Skin of body (tissue), 2 donors: ENCODE results near the gene CDHR3. TPM values are rescaled to one million over a fixed set of nuclear protein-coding genes. Genes with fewer than 3 reads are reported as not detected.
"Not testable (repeated sequence)": the region's sequence is repeated elsewhere in the genome, so short reads cannot be mapped to it uniquely, and the experiment has no call there.

Experiments used
- DNase-seq: peaks from one replicate; lab custom pipeline; 2025; lab: John Stamatoyannopoulos, UW
- total RNA-seq: library from RNA; depleted of rRNA; stranded (reverse); fragments of >200 nt; gene quantifications from one replicate; pipeline ENCODE4 v1.2.3, GENCODE V29; 2014

The CDHR3 gene
- total RNA-seq, 1 donor from 2014 or later = 7.9 TPM

DNA sequence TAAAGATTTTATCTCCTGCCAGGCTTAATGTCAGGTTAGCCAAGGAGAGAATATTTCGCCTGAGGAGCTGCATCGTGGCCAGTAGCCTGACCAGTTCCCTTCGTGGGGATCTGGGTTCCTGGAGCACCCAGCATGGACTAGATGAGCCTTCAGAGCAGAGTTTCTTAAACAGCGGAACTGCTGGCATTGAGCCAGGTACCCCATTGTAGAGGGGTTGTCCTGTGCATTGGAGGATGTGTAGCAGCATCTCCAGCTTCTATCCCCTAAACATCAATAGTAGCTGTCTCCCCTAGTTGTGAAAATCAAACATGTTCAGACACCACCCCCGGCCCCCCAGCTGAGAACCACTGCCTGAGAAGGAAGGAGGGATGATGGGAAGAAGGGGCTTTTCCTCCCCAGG, 36.2 kb downstream of the CDHR3 start:
- no peak for DNase-seq

DNA sequence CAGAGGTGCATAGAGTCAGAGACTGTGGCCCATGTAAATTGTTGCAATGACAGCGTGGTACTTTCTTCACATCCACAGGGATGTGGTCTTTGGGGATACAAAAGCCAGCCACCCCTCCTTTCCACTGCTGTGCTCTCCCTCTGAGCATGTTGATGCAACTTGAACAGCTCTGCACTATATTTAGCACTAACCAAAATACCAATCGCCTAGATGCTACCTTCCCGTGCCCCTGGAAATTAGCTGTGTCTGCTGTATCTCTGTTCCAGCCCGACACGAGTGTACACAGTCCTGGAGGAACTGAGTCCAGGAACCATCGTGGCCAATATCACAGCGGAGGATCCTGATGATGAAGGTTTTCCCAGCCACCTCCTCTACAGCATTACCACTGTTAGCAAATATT, 38.1 kb downstream of the CDHR3 start:
- no peak for DNase-seq

DNA sequence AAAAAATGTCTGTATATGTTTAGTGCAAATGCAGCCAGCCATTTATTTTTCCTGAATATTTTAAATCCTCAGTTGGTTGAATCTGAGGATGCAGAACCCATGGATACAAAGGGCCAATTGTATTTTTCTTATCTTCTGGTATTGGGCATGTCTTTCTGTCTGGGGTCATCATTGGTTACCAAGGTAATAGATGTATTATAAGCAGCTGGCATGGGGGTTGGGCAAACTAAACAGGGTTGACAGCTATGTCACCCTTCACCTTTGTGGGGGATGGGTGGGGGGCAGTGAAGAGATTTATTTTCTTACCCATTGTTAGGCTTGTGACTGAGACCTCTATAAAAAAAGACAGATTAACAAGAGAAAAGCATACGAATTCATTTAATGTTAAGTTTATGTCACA, 38.8 kb downstream of the CDHR3 start:
- no peak for DNase-seq

DNA sequence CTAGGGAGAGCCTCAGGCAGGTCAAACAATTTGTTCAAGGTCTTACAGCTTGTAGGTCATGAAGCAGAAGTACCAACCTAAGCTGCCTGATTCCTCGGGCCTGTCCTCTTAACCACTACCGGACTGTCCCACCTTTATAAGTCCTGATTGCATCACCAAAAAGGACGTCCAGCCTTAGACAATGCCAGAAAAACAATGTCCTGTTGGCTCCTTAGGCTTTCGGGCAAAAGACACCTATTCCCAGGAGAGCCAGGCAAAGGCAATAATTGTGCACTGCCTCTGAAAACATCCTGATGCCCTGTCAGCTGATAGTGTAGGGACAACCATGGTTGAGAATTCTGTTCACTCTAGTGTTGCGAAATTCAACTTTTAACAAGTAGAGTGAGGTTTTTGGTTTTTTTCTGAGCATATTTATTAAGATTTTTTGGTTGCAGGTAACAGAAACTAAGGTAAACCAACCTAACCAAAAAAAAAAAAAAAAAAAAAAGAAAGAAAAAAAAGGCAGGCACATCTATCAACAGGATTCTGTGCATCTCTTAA, 40.5 kb downstream of the CDHR3 start:
- no peak for DNase-seq

GRCh38 chr7:106006906-106007305, 43.8 kb downstream of the CDHR3 start:
- no peak for DNase-seq

- not testable (repeated sequence) for DNase-seq
Observed at GRCh38 chr7:106007796-106008195, 44.7 kb downstream of the CDHR3 start.

DNA sequence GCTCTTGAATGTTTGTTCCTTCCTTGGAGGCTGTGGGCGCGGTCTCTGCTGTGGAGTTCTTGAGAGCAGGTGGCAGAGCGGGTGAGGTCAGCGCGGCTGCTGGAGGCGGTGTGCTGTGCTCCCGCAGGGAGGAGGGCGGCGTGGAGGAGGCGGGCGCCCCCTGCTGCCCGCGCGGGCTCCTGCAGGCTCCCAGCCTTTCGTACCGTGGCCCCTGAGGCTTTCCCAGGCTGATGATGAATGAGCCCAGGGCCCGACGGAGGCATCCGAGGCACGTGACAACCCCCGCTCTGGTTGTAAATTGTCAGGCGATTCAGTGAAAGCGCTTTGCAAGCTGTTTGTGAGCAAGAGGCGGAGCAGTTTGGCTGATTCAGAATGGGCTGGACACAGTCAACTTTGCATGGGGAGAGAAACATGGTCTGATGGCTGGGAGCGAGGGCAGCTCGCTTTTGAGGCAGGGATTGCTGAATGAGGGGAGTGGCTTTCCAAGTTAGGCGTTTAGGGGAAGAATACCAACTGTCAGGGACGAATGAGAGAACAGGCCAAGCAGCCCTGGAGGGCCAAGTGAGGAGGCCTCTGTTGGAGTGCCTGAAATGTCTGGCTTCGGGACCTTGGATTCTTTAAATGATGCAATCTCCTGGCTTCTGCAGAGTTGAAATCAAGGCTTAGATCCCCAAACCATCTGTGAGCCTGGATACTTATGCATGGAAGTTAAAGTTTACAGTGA, 46.6 kb downstream of the CDHR3 start:
- DNase-seq = peak; percentile 98

GRCh38 chr7:106010331-106010730, 47.3 kb downstream of the CDHR3 start:
- DNase-seq = no peak

DNA sequence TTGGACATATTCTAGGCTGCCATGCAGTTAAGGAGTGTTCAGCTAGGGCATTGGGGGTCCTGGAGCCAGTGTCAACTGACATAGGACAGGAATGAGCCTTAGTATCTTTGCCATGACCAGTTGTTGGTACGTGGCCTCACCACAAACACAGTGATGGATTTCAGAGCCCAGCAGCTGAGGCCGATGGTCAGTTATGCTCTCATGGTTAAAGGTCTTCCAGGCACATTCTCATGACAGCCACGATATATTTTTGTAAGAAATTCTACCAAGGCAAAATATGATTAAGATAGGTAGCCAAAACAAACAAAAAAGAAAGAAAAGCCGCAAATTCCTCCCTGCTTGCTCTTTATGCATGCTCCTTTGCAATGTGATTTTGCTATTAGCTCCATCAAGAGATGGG, 47.8 kb downstream of the CDHR3 start:
- DNase-seq = no peak

- DNase-seq = no peak
Observed at GRCh38 chr7:106012184-106012583, 49.1 kb downstream of the CDHR3 start.

GRCh38 chr7:106012935-106013439, 49.9 kb downstream of the CDHR3 start:
- DNase-seq = no peak

DNA sequence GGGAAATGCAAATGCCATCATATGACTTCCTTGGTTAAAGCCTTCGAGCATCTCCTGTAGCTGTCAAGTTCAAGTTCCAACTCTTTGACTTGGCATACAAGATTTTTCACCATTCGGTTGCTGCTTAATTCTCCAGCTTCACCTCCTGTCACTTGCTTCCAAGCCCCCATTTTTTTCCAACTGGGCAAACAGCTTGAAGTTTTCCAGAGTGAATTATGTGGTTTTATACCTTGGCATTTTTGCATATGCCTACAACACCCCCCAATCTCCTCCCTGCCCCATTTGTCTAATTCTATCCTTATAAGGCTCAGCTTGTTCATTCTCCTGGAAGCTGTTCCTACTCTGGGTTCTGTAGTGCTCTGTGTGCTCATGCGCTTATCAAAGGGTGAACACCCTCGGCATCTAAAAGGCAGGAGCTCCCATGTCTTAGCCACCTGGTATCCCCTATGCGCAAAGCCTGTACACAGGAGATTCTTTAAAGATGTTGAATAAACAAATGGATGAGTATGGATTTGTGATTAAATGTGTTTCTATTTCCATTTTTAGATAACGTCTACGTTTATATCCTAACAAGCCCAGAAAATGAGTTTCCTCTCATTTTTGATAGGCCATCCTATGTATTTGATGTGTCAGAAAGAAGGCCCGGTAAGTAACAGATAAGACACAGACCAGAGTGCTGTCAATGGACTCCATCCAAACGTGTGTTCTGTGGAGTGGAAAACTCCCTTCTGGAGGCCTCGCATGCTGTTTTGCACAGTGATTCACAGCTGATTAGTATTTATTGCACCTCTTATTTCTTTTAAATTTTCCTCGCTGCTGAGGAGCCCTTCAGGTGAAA, 52.5 kb downstream of the CDHR3 start:
- peak; percentile 15 for DNase-seq

GRCh38 chr7:106016331-106016730, 53.3 kb downstream of the CDHR3 start:
- DNase-seq = no peak

- no peak for DNase-seq
Observed at GRCh38 chr7:106017657-106018056, 54.6 kb downstream of the CDHR3 start.

- no peak for DNase-seq
Observed at GRCh38 chr7:106018566-106019469, 55.8 kb downstream of the CDHR3 start.

GRCh38 chr7:106019470-106019820, 56.4 kb downstream of the CDHR3 start:
- DNase-seq = no peak

DNA sequence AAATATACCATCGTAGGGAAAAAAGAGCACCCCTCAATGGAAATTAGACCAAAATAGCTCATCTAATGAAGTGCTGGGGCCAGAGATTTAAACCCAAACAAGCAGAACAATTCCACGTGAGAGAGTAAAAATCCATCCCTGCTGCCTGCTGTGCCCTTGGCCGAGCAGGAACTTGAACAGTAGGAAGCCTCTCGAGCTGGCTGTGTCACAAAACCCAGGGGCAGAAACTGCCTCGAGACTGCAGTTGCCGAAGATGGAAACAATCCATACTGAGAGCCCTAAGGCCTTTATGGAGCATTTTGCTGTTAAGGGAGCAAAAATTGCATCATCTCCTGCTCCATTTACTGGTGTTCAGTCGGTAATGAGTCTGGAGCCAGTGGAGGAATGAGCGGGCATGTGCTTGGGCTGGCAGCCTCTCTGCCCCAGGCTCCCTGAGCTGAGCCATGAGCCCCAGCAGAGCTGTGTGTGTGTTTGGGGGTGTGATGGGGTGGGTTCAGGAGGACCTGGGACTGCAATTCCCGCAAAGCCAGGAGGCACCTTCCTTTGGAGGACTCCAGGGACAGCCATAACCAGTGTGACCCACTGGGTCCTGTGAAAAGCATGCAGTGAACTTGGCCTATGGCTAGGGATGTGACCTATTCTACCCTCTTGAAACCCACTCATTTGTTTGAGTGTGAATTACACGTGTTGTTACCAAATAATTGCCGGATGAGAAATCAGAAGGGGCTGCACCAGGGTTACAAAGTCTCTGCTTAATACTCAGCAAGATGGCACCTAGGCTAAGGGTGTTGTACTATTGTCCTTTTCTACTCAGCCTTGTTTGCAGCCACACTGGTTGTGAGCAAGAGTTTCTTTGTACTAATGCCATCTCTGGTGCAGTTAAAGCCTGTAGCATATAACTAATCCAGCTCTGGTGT, 58.3 kb downstream of the CDHR3 start:
- no peak for DNase-seq

GRCh38 chr7:106022193-106022821, 59.2 kb downstream of the CDHR3 start:
- no peak for DNase-seq

DNA sequence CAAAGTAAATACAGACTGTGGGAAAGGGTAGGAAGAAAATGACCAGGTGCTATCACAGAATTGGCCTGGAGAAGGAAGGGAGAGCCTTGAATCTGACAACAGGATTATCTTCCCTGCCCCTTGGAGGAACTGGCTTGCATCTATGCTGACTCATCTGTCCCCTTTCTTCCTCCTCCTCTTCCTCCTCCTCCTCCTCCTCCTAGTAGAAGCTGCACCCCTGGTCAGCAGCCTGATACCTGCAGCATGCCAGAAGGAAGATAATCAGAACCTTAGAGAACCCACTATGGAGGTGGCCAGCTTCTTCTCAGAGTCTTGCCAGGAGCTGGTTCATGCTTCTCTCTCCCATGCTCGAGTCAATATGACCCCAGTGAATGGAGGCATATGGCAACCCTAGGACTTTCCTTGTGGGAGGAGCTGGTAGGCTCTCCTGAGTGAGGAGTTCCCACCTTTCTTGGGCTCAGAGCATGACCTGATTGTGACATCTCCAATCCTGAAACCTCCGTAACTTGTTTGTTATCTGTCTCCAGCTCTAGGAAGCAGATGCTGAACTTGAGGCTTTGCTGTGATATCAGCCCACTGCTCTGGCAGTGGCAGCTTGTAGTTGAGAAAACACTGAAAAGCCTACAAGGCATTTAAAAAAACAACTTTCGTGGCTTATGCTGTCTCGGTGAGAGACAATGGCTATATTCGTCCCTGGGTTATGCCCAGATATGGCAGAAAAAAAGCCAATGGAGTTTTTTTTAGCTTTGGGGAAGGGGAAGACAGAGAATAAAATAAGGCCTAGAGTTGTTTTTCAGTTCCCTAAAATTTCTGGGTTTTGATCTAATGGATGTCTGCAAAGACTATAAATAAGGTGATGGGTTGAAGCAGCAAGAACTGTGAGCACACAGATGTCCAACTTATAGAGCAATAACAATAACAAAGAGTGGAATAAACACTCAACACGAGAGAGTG, 60.6 kb downstream of the CDHR3 start:
- no peak for DNase-seq
